GM12892 (cell line): ENCODE data around the gene NOL11.
"Not testable (repeated sequence)": the region's sequence is repeated elsewhere in the genome, so short reads cannot be mapped to it uniquely, and the experiment has no call there.

Experiments used
- DNase-seq: peaks from one replicate; pipeline ENCODE4 v3.0.0; 2011; ENCODE audit not compliant: insufficient read length
- FAIRE-seq: peaks from 2 replicates; lab custom pipeline; 2011; peaks lifted over from hg19 to GRCh38; lab: Jason Lieb, UNC
- POLR2A ChIP-seq: IDR thresholded peaks from 2 replicates; pipeline ENCODE4 v1.6.1; 2011; ENCODE audit warnings: low read depth, low read length, control low read depth
- POLR2AphosphoS5 ChIP-seq: IDR thresholded peaks from 2 replicates; pipeline ENCODE4 v1.6.1; 2011; ENCODE audit warnings: low read depth, low read length, control low read depth
- TAF1 ChIP-seq: IDR thresholded peaks from 2 replicates; pipeline ENCODE4 v1.6.1; 2011; ENCODE audit warnings: low read depth, mild to moderate bottlenecking, control low read depth, low read length, borderline replicate concordance

NOL11 gene

GRCh38 chr17:67687511-67687910, 30.2 kb upstream of the NOL11 start:
- FAIRE-seq (no peak), DNase-seq (no peak)
- TF ChIP-seq POLR2AphosphoS5 (no peak), POLR2A (no peak), TAF1 (no peak)

- DNase-seq (peak; percentile 44), FAIRE-seq (peak; percentile 85)
- TF ChIP-seq TAF1 (no peak), POLR2A (no peak), POLR2AphosphoS5 (no peak)
These were observed 28.1 kb upstream of the NOL11 start for GRCh38 chr17:67689534-67690177.

GRCh38 chr17:67693811-67694210, 23.9 kb upstream of the NOL11 start:
- FAIRE-seq (no peak), DNase-seq (no peak)
- TF ChIP-seq TAF1 (no peak), POLR2AphosphoS5 (no peak), POLR2A (no peak)

- FAIRE-seq (no peak), DNase-seq (no peak)
- TF ChIP-seq POLR2A: no peak
- TF ChIP-seq TAF1: no peak
- TF ChIP-seq POLR2AphosphoS5: no peak
These were observed 21.4 kb upstream of the NOL11 start for GRCh38 chr17:67696347-67696746.

GRCh38 chr17:67696853-67697498, 20.8 kb upstream of the NOL11 start:
- TF ChIP-seq TAF1: no peak
- no peak for TF ChIP-seq POLR2AphosphoS5
- TF ChIP-seq POLR2A: no peak

GRCh38 chr17:67700037-67700724, 17.6 kb upstream of the NOL11 start:
- no peak for FAIRE-seq
- no peak for TF ChIP-seq TAF1
- no peak for DNase-seq

More at GRCh38 chr17:67696853-67697498, 20.8 kb upstream of the NOL11 start:
- DNase-seq (no peak), FAIRE-seq (no peak)

DNA sequence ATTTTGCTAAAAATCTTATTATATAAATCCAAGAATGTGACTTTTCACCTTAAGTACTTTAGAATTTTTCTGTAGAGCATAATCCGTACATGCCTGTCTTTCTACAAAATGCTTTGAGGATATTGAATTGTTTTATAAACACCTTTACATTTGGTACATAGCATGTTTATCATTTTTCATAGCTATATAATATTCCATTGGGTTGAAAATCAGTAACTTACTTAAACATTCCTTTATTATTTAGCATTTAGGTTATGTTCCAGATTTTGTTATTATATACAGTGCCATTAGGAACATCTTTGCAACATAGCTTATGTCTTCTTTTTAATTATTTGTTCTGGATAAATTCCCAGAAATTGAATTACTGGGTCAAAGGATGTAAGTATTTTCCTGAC, 17.0 kb upstream of the NOL11 start:
- DNase-seq (no peak), FAIRE-seq (no peak)
- no peak for TF ChIP-seq POLR2AphosphoS5

GRCh38 chr17:67702861-67703260, 14.9 kb upstream of the NOL11 start:
- DNase-seq, FAIRE-seq: not testable (repeated sequence)

DNA sequence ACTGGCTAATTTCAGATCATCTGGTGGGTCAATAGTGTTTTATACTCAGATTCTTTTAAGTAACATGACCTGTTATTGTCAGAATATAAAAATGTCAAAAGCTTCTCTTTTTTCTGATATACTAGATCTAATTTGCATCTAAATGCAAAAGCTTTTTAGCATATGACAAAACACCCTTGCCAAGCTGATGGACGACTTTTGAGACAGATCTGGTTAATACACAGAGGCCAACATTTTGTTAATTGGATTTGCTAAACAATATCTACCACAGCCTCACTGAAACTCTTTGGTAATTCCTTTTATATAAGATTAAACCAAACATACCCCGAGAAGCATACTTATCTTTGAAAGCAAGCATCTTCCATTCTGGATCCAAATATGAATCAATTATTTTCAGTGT, 10.3 kb upstream of the NOL11 start:
- no peak for FAIRE-seq
- no peak for DNase-seq
- no peak for TF ChIP-seq POLR2AphosphoS5
- no peak for TF ChIP-seq POLR2A
- no peak for TF ChIP-seq TAF1

GRCh38 chr17:67708378-67708777, 9.4 kb upstream of the NOL11 start:
- DNase-seq (no peak), FAIRE-seq (no peak)
- no peak for TF ChIP-seq POLR2A
- no peak for TF ChIP-seq TAF1
- no peak for TF ChIP-seq POLR2AphosphoS5

- no peak for TF ChIP-seq TAF1
- TF ChIP-seq POLR2AphosphoS5: no peak
- no peak for TF ChIP-seq POLR2A
- no peak for DNase-seq
- no peak for FAIRE-seq
These were observed 5.8 kb upstream of the NOL11 start for GRCh38 chr17:67711916-67712315.

GRCh38 chr17:67712375-67712774, 5.4 kb upstream of the NOL11 start:
- DNase-seq (no peak), FAIRE-seq (no peak)
- TF ChIP-seq POLR2AphosphoS5 (no peak), TAF1 (no peak), POLR2A (no peak)

- FAIRE-seq (no peak), DNase-seq (no peak)
- TF ChIP-seq POLR2AphosphoS5: no peak
- no peak for TF ChIP-seq TAF1
- no peak for TF ChIP-seq POLR2A
These were observed 4.6 kb upstream of the NOL11 start for GRCh38 chr17:67713169-67713568.

DNA sequence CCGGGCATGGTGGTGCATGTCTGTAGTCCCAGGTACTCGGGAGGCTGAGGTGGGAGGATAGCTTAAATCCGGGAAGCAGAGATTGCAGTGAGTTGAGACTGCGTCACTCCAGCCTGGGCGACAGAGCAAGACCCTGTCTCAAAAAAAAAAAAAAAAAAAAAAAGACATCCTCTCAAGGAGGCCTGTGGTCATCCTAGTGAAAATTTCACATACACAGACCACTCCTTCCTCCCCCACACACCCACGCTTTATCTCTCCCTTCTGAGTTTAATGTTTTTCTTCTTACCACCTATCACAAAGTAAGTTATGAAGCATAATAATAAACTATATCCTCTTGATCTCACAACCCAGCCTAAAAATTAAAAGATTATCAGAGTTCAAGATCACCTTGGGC, 1.3 kb upstream of the NOL11 start:
- no peak for TF ChIP-seq TAF1
- TF ChIP-seq POLR2A: no peak
- TF ChIP-seq POLR2AphosphoS5: no peak
- FAIRE-seq (no peak), DNase-seq (no peak)
